Measurements from ENCODE around the gene HHAT. TPM values are rescaled to one million over a fixed set of nuclear protein-coding genes. Genes with fewer than 3 reads are reported as not detected.

Gene HHAT
- total RNA-seq, 1 experiment from 2014 or later = 3.0 TPM

- no TSS peak for BruUV-seq (replicated peaks)
- no peak for TF ChIP-seq EZH2 (IDR thresholded peaks at IDR 0.05; ENCODE audit: borderline replicate concordance, low read depth, low read length, poor library complexity, severe bottlenecking)
- no peak for TF ChIP-seq CTCF (conservative IDR thresholded peaks at IDR 0.05; ENCODE audit: low read depth, low read length)
- no peaks in the 10 kb centered on the region for H3K36me3 ChIP-seq (ENCODE audit: insufficient read depth, low read length, poor library complexity, severe bottlenecking)
- H3K4me3 ChIP-seq (ENCODE audit: low read depth, low read length, poor library complexity, severe bottlenecking) = no peak overlapping the region
- H3K9me3 ChIP-seq (ENCODE audit: low read depth, low read length, poor library complexity, severe bottlenecking) = no peaks in the 10 kb centered on the region
- no peak overlapping the region for H3K27ac ChIP-seq (ENCODE audit: low read depth, low read length, poor library complexity, severe bottlenecking)
- intact Hi-C loops (cut with micrococcal nuclease; ENCODE audit: unreplicated experiment) = loop anchor here (10.0 kb wide), 1 partner anchor 427 kb away; no protein-coding TSS in a partner anchor
- CTCF ChIA-PET = interaction anchor here (1.3 kb wide), 1 partner anchor 547 kb away, joined by 6 read pairs; the partner anchor contains the start of gene KCNH1
- DNase-seq (ENCODE audit: low spot score) = no peak
- POLR2A ChIA-PET (ENCODE audit: low non-redundant PET) = no interaction called here
- peaks cover 11% of the 10 kb centered on the region for H3K27me3 ChIP-seq (replicated peaks; ENCODE audit: insufficient read depth, low read depth, low read length, poor library complexity)
- no peaks in the 10 kb centered on the region for H3K4me1 ChIP-seq (ENCODE audit: insufficient read depth, low read length, poor library complexity, severe bottlenecking)
Measured at GRCh38 chr1:210587566-210587965, 258.9 kb downstream of the HHAT start.

GRCh38 chr1:210588357-210588756, 259.7 kb downstream of the HHAT start:
- DNase-seq (ENCODE audit: low spot score) = no peak
- peaks cover 4% of the 10 kb centered on the region for H3K27me3 ChIP-seq (replicated peaks; ENCODE audit: insufficient read depth, low read depth, low read length, poor library complexity)
- ChIA-PET POLR2A (ENCODE audit: low non-redundant PET) (no interaction called here), CTCF (no interaction called here)
- no peaks in the 10 kb centered on the region for H3K36me3 ChIP-seq (ENCODE audit: insufficient read depth, low read length, poor library complexity, severe bottlenecking)
- H3K4me3 ChIP-seq (ENCODE audit: low read depth, low read length, poor library complexity, severe bottlenecking) = no peak overlapping the region
- intact Hi-C loops (cut with micrococcal nuclease; ENCODE audit: unreplicated experiment) = loop anchor here (10.0 kb wide), 1 partner anchor 426 kb away; no protein-coding TSS in a partner anchor
- H3K9me3 ChIP-seq (ENCODE audit: low read depth, low read length, poor library complexity, severe bottlenecking) = no peaks in the 10 kb centered on the region
- BruUV-seq (replicated peaks) = no TSS peak
- H3K4me1 ChIP-seq (ENCODE audit: insufficient read depth, low read length, poor library complexity, severe bottlenecking) = no peaks in the 10 kb centered on the region
- TF ChIP-seq CTCF (conservative IDR thresholded peaks at IDR 0.05; ENCODE audit: low read depth, low read length) = no peak
- H3K27ac ChIP-seq (ENCODE audit: low read depth, low read length, poor library complexity, severe bottlenecking) = no peak overlapping the region

GRCh38 chr1:210588946-210589345, 260.2 kb downstream of the HHAT start:
- Histone ChIP-seq H3K9me3 (ENCODE audit: low read depth, low read length, poor library complexity, severe bottlenecking) (no peaks in the 10 kb centered on the region), H3K36me3 (ENCODE audit: insufficient read depth, low read length, poor library complexity, severe bottlenecking) (no peaks in the 10 kb centered on the region), H3K27me3 (replicated peaks; ENCODE audit: insufficient read depth, low read depth, low read length, poor library complexity) (peaks cover 8% of the 10 kb centered on the region), H3K4me3 (ENCODE audit: low read depth, low read length, poor library complexity, severe bottlenecking) (no peak overlapping the region), H3K27ac (ENCODE audit: low read depth, low read length, poor library complexity, severe bottlenecking) (no peak overlapping the region), H3K4me1 (ENCODE audit: insufficient read depth, low read length, poor library complexity, severe bottlenecking) (no peaks in the 10 kb centered on the region)
- DNase-seq (ENCODE audit: low spot score) = no peak
- intact Hi-C loops (cut with micrococcal nuclease; ENCODE audit: unreplicated experiment) = loop anchor here (10.0 kb wide), 1 partner anchor 426 kb away; no protein-coding TSS in a partner anchor
- BruUV-seq (replicated peaks) = no TSS peak
- CTCF ChIA-PET = no interaction called here
- TF ChIP-seq CTCF (conservative IDR thresholded peaks at IDR 0.05; ENCODE audit: low read depth, low read length) (no peak), EZH2 (IDR thresholded peaks at IDR 0.05; ENCODE audit: borderline replicate concordance, low read depth, low read length, poor library complexity, severe bottlenecking) (no peak)
- POLR2A ChIA-PET (ENCODE audit: low non-redundant PET) = no interaction called here
